ENCODE measurements around the gene WWTR1.

GRCh38 chr3:149635396-149635795 lies 22.4 kb downstream of the WWTR1 start:
- TF ChIP-seq POLR2A (IDR thresholded peaks at IDR 0.05; ENCODE audit: low read depth, low read length) (no peak), TAF1 (IDR thresholded peaks at IDR 0.05; ENCODE audit: borderline replicate concordance, low read depth, low read length) (no peak)

Measured in GM12892 (cell line).